KMS-11 (cell line): Measurements from ENCODE around the gene ZNF235.

Experiments
- H2AFZ ChIP-seq: fragments of 200-600 bp; sonication (generic); 2 replicates; pipeline ENCODE4 v1.6.1; 2016; ENCODE audit warnings: antibody characterized with exemption, mixed run types, low read depth
- H3K27ac ChIP-seq: fragments of 200-600 bp; sonication (generic); 2 replicates; pipeline ENCODE4 v1.6.1; 2016; ENCODE audit warnings: mild to moderate bottlenecking, mixed run types
- H3K27me3 ChIP-seq: fragments of 200-600 bp; sonication (generic); 2 replicates; pipeline ENCODE4 v1.6.1; 2017; ENCODE audit warnings: mild to moderate bottlenecking, low read depth, mixed run types, moderate library complexity; ENCODE audit not compliant: insufficient read depth
- H3K36me3 ChIP-seq: fragments of 200-600 bp; sonication (generic); 2 replicates; pipeline ENCODE4 v1.6.1; 2017; ENCODE audit warnings: mild to moderate bottlenecking, mixed run types; ENCODE audit not compliant: insufficient read depth
- H3K4me1 ChIP-seq: fragments of 200-600 bp; sonication (generic); 2 replicates; pipeline ENCODE4 v1.6.1; 2016; ENCODE audit warnings: mild to moderate bottlenecking, low read depth, mixed run types; ENCODE audit not compliant: poor library complexity, severe bottlenecking
- H3K4me2 ChIP-seq: fragments of 200-600 bp; sonication (generic); 2 replicates; pipeline ENCODE4 v1.7.0; 2016; ENCODE audit warnings: mild to moderate bottlenecking, mixed run types
- H3K4me3 ChIP-seq: fragments of 200-600 bp; sonication (generic); IDR thresholded peaks from 2 replicates; pipeline ENCODE4 v1.6.1; 2017; ENCODE audit warnings: low read depth, low read length, mixed read lengths; ENCODE audit not compliant: insufficient read depth
- H3K79me2 ChIP-seq: fragments of 200-600 bp; sonication (generic); 2 replicates; pipeline ENCODE4 v1.6.1; 2016; ENCODE audit warnings: low read depth, mixed run types; ENCODE audit not compliant: insufficient read depth
- H3K9ac ChIP-seq: fragments of 200-600 bp; sonication (generic); 2 replicates; pipeline ENCODE4 v1.6.1; 2016; ENCODE audit warnings: mild to moderate bottlenecking, mixed run types
- H4K20me1 ChIP-seq: fragments of 200-600 bp; sonication (generic); 2 replicates; pipeline ENCODE4 v1.6.1; 2016; ENCODE audit warnings: mild to moderate bottlenecking, mixed run types; ENCODE audit not compliant: insufficient read depth
- CTCF ChIP-seq: fragments of 200-600 bp; sonication (generic); conservative IDR thresholded peaks from 2 replicates; pipeline ENCODE4 v1.6.1; 2017; ENCODE audit warnings: low read depth, mild to moderate bottlenecking, antibody characterized with exemption, low read length, moderate library complexity, mixed read lengths

Gene ZNF235

GRCh38 chr19:44236384-44236783 lies 68.4 kb downstream of the ZNF235 start:
- no peaks in the 10 kb centered on the region for H3K27me3 ChIP-seq
- peaks cover 8% of the 10 kb centered on the region; the same call in 1 of the 2 replicates for H3K36me3 ChIP-seq
- no peak for TF ChIP-seq CTCF
- no peak overlapping the region for H3K4me3 ChIP-seq
- H3K27ac ChIP-seq: no peak overlapping the region
- H3K79me2 ChIP-seq: no peaks in the 10 kb centered on the region
- no peak overlapping the region for H2AFZ ChIP-seq
- H3K4me2 ChIP-seq: no peak overlapping the region
- H3K4me1 ChIP-seq: no peaks in the 10 kb centered on the region
- no peaks in the 10 kb centered on the region for H4K20me1 ChIP-seq
- H3K9ac ChIP-seq: no peak overlapping the region
